Measurements from ENCODE around the gene RAD51D. TPM values are rescaled to one million over a fixed set of nuclear protein-coding genes. Genes with fewer than 3 reads are reported as not detected.

The RAD51D gene
- total RNA-seq, 2 donors from 2014 or later = 6.1 to 17.3 TPM

- DNase-seq = no peak
- Histone ChIP-seq H3K4me1 (no peaks in the 10 kb centered on the region), H3K36me3 (no peaks in the 10 kb centered on the region), H3K4me3 (no peak overlapping the region), H3K27me3 (no peaks in the 10 kb centered on the region), H3K9ac (ENCODE audit: low read depth in 2 of 2, low read length in 2 of 2) (no peak overlapping the region), H3K27ac (no peak overlapping the region), H3K9me3 (no peaks in the 10 kb centered on the region)
- no peak for TF ChIP-seq CTCF (IDR thresholded peaks at IDR 0.05)
- intact Hi-C loops (cut with DNase I) = no loop called here
Observed at GRCh38 chr17:35130392-35130791, 10.7 kb upstream of the RAD51D start.

GRCh38 chr17:35129973-35130351 lies 10.3 kb upstream of the RAD51D start:
- no peaks in the 10 kb centered on the region for H3K36me3 ChIP-seq
- TF ChIP-seq CTCF (IDR thresholded peaks at IDR 0.05) = no peak
- intact Hi-C loops (cut with DNase I) = no loop called here

GRCh38 chr17:35129154-35129972 lies 9.7 kb upstream of the RAD51D start:
- H3K9me3 ChIP-seq = no peaks in the 10 kb centered on the region
- no peak overlapping the region for H3K4me3 ChIP-seq
- no peak overlapping the region for H3K9ac ChIP-seq (ENCODE audit: low read depth in 2 of 2, low read length in 2 of 2)
- no peak for TF ChIP-seq CTCF (IDR thresholded peaks at IDR 0.05)
- no peak for DNase-seq
- H3K36me3 ChIP-seq = no peaks in the 10 kb centered on the region
- H3K4me1 ChIP-seq = no peaks in the 10 kb centered on the region
- H3K27me3 ChIP-seq = no peaks in the 10 kb centered on the region
- H3K27ac ChIP-seq = no peak overlapping the region
- intact Hi-C loops (cut with DNase I) = no loop called here

More at GRCh38 chr17:35129973-35130351, 10.3 kb upstream of the RAD51D start:
- no peak for DNase-seq
- Histone ChIP-seq H3K9ac (ENCODE audit: low read depth in 2 of 2, low read length in 2 of 2) (no peak overlapping the region), H3K4me3 (no peak overlapping the region), H3K27ac (no peak overlapping the region), H3K9me3 (no peaks in the 10 kb centered on the region), H3K27me3 (no peaks in the 10 kb centered on the region), H3K4me1 (no peaks in the 10 kb centered on the region)

DNA sequence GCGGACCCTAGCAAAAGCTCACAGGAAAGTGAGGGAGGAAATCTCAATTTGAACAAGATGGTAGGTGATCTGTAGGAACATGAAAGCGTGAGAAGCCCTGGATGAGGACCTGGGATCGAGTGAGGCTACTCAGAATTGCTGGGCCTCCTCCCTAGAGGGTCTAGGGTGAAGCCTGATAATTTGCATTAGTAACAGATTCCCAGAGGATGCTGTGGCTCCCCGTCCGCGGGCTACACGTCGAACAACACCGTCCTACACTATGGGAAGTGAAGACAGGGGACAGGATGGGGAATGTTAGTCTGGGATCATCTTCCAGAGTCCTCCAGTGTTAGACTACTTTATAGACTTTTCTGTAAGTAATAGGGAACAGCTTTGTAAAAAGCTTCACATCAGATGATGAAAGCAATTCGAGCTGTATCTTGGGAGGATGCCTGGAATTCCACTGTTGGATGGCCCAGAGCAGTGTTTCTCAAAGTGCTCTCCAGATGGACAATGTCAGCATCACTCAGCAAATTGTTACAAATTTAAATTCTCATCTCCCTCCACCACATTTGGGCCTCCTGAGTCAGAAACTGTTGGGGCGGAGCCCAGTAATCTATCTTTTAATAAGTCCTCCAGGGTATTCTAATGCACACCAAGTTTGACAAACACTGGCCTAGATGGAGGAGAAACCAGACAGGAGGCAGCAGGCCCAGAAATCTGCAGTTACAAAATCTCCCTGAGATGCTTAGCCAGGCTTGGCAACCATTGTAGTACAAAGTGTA lies 8.3 kb upstream of the RAD51D start:
- no peak for TF ChIP-seq CTCF (IDR thresholded peaks at IDR 0.05)
- intact Hi-C loops (cut with DNase I) = no loop called here
- H3K27ac ChIP-seq = no peak overlapping the region
- H3K36me3 ChIP-seq = no peaks in the 10 kb centered on the region
- H3K9me3 ChIP-seq = no peaks in the 10 kb centered on the region
- DNase-seq = no peak
- H3K27me3 ChIP-seq = no peaks in the 10 kb centered on the region
- H3K4me1 ChIP-seq = no peaks in the 10 kb centered on the region
- H3K9ac ChIP-seq (ENCODE audit: low read depth in 2 of 2, low read length in 2 of 2) = no peak overlapping the region
- no peak overlapping the region for H3K4me3 ChIP-seq

GRCh38 chr17:35121315-35121714 lies 1.7 kb upstream of the RAD51D start, which contains the start of gene FNDC8:
TSS of gene FNDC8 (plus strand) at chr17:35121615. CDS start at chr17:35121694, 79 bp downstream.
- H3K27ac ChIP-seq = no peak within 1 kb of the TSS
- TF ChIP-seq CTCF (IDR thresholded peaks at IDR 0.05) = no peak
- intact Hi-C loops (cut with DNase I) = loop anchor here (2.0 kb wide), 1 partner anchor 579 kb away; no protein-coding TSS in a partner anchor
- no peak within 1 kb of the TSS for H3K9ac ChIP-seq (ENCODE audit: low read depth in 2 of 2, low read length in 2 of 2)
- no peaks in the 10 kb centered on the region for H3K9me3 ChIP-seq
- no peaks in the 10 kb centered on the region for H3K27me3 ChIP-seq
- H3K36me3 ChIP-seq = no peaks in the 10 kb centered on the region
- DNase-seq = no peak
- H3K4me1 ChIP-seq = peaks cover 5% of the 10 kb centered on the region
- H3K4me3 ChIP-seq = no peak within 1 kb of the TSS

Data from colonic mucosa (tissue), 4 donors.